HEK293 (cell line): Measurements from ENCODE around the gene CPLANE1.

ENCODE experiments used
- CTCF ChIA-PET: fragments of 350-600 bp; formaldehyde crosslinking; extraction: SDS; loops from one replicate; lab custom pipeline; 2021; ENCODE audit warnings: antibody characterized with exemption; lab: Yijun Ruan, JAX
- POLR2A ChIA-PET: fragments of 300-600 bp; formaldehyde crosslinking; extraction: SDS; loops from one replicate; lab custom pipeline; 2020; ENCODE audit warnings: antibody characterized with exemption, inconsistent platforms; lab: Yijun Ruan, JAX
- H3K27ac ChIP-seq: fragments of 200-500 bp; sonication (Bioruptor generic); 2 replicates; pipeline ENCODE4 v1.5.1; 2014; ENCODE audit warnings: low read depth, low read length, control low read depth, inconsistent platforms; ENCODE audit errors: extremely low read depth
- H3K36me3 ChIP-seq, 2 experiments: fragments of 200-500 bp in 1 of 2; sonication (Bioruptor generic) in 1 of 2; 1 replicate in 1 of 2; 2 replicates in 1 of 2; pipeline ENCODE4 v1.5.1; 2014 to 2017; ENCODE audit warnings: inconsistent platforms in 2 of 2, low read length in 2 of 2; ENCODE audit not compliant: control insufficient read depth in 2 of 2, insufficient read depth in 1 of 2
- H3K4me1 ChIP-seq: fragments of 200-500 bp; sonication (Bioruptor generic); 2 replicates; pipeline ENCODE4 v1.5.1; 2014; ENCODE audit warnings: mild to moderate bottlenecking, low read length, inconsistent platforms; ENCODE audit not compliant: control insufficient read depth, insufficient read depth
- H3K4me3 ChIP-seq: 2 replicates; pipeline ENCODE4 v1.5.1; 2011; ENCODE audit warnings: low read depth, mild to moderate bottlenecking, control low read depth, low read length, moderate library complexity
- H3K9me3 ChIP-seq: fragments of 200-500 bp; sonication (Bioruptor generic); 2 replicates; pipeline ENCODE4 v1.5.1; 2014; ENCODE audit warnings: low read depth, low read length, inconsistent platforms; ENCODE audit not compliant: control insufficient read depth, insufficient read depth
- BCL11B ChIP-seq: fragments of 450-650 bp; formaldehyde crosslinking; IDR thresholded peaks from 2 replicates; pipeline ENCODE4 v1.5.1; 2016; ENCODE audit warnings: low read depth, missing biosample characterization, missing genetic modification characterization
- KLF8 ChIP-seq: fragments of 450-650 bp; formaldehyde crosslinking; IDR thresholded peaks from 2 replicates; pipeline ENCODE4 v1.5.1; 2016; ENCODE audit warnings: missing biosample characterization, missing genetic modification characterization
- MYNN ChIP-seq: fragments of 450-650 bp; formaldehyde crosslinking; IDR thresholded peaks from 2 replicates; pipeline ENCODE4 v1.5.1; 2016; ENCODE audit warnings: missing biosample characterization, missing genetic modification characterization, borderline replicate concordance
- SCRT1 ChIP-seq: fragments of 450-650 bp; formaldehyde crosslinking; IDR thresholded peaks from 2 replicates; pipeline ENCODE4 v1.5.1; 2016; ENCODE audit warnings: missing biosample characterization, missing genetic modification characterization, borderline replicate concordance
- SCRT2 ChIP-seq: fragments of 450-650 bp; formaldehyde crosslinking; IDR thresholded peaks from 2 replicates; pipeline ENCODE4 v1.5.1; 2016; ENCODE audit warnings: missing biosample characterization, missing genetic modification characterization
- ZBTB17 ChIP-seq: fragments of 450-650 bp; formaldehyde crosslinking; IDR thresholded peaks from 2 replicates; pipeline ENCODE4 v1.5.1; 2016; ENCODE audit warnings: missing biosample characterization, missing genetic modification characterization
- ZBTB8A ChIP-seq: fragments of 450-650 bp; formaldehyde crosslinking; IDR thresholded peaks from 2 replicates; pipeline ENCODE4 v1.5.1; 2016; ENCODE audit warnings: missing biosample characterization, missing genetic modification characterization
- ZNF184 ChIP-seq: fragments of 450-650 bp; IDR thresholded peaks from 2 replicates; pipeline ENCODE4 v1.5.1; 2018; ENCODE audit warnings: missing biosample characterization, mild to moderate bottlenecking, missing genetic modification characterization
- ZNF335 ChIP-seq: fragments of 450-650 bp; formaldehyde crosslinking; conservative IDR thresholded peaks from 2 replicates; pipeline ENCODE4 v1.5.1; 2016; ENCODE audit warnings: missing biosample characterization, missing genetic modification characterization
- ZNF585B ChIP-seq: fragments of 450-650 bp; formaldehyde crosslinking; IDR thresholded peaks from 2 replicates; pipeline ENCODE4 v1.5.1; 2016; ENCODE audit warnings: missing biosample characterization, missing genetic modification characterization
- ZNF785 ChIP-seq: fragments of 450-650 bp; formaldehyde crosslinking; IDR thresholded peaks from 2 replicates; pipeline ENCODE4 v1.5.1; 2016; ENCODE audit warnings: missing biosample characterization, missing genetic modification characterization
- TF ChIP-seq, protein P1 (sequence below): fragments of 450-650 bp; formaldehyde crosslinking; IDR thresholded peaks from 2 replicates; pipeline ENCODE4 v1.5.1; 2016; ENCODE audit warnings: missing biosample characterization, missing genetic modification characterization
- TF ChIP-seq, protein P2 (sequence below): fragments of 450-650 bp; formaldehyde crosslinking; IDR thresholded peaks from 2 replicates; pipeline ENCODE4 v1.5.1; 2017; ENCODE audit warnings: missing biosample characterization, missing genetic modification characterization
- TF ChIP-seq, protein P3 (sequence below): fragments of 450-650 bp; formaldehyde crosslinking; IDR thresholded peaks from 2 replicates; pipeline ENCODE4 v1.5.1; 2017; ENCODE audit warnings: missing biosample characterization, missing genetic modification characterization
- TF ChIP-seq, protein P4 (sequence below): fragments of 450-650 bp; formaldehyde crosslinking; conservative IDR thresholded peaks from 2 replicates; pipeline ENCODE4 v1.5.1; 2016; ENCODE audit warnings: low read depth, missing biosample characterization, missing genetic modification characterization

CPLANE1 gene

DNA sequence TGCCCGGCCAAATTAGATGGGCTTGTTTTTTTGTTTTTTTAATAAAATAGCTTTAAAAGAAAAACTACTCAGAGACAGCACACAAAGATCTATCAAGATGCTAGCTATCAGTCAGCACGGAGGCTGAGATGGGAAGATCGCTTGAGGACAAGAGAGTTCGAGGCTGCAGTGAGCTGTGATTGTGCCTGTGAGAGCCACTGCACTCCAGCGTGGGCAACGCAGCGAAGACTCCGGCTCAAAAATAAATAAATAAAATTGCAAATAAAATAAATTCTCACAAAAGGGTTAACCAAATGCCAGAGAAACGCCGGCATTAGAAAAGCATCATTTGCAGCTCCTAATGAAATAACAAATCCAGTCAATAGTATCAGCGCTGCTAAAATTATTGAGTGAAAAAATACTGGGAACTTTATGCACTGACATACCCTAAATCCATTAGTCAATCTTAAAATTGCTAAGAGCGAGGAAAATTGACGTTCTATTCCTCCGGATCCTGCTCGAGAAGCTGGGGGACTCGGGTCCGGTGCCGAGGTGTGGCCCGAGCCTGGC, 681 bp downstream of the CPLANE1 start:
- Histone ChIP-seq H3K27ac (peak overlapping the region; percentile 99), H3K4me3 (peak overlapping the region; percentile 58), H3K4me1 (peaks cover 14% of the 10 kb centered on the region), H3K9me3 (no peaks in the 10 kb centered on the region), H3K36me3 (peaks cover 0 to 13% of the 10 kb centered on the region in 2 experiments; a peak in 1 of 3 replicates)
- TF ChIP-seq ZBTB17 (tag by site-specific recombination): 0 out of 2 replicates have a peak, but pooled peaks have one; percentile 4
- TF ChIP-seq, protein P1, sequence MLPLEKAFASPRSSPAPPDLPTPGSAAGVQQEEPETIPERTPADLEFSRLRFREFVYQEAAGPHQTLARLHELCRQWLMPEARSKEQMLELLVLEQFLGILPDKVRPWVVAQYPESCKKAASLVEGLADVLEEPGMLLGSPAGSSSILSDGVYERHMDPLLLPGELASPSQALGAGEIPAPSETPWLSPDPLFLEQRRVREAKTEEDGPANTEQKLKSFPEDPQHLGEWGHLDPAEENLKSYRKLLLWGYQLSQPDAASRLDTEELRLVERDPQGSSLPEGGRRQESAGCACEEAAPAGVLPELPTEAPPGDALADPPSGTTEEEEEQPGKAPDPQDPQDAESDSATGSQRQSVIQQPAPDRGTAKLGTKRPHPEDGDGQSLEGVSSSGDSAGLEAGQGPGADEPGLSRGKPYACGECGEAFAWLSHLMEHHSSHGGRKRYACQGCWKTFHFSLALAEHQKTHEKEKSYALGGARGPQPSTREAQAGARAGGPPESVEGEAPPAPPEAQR: no peak
- peak; percentile 77 for TF ChIP-seq ZNF335 (tag by site-specific recombination)
- TF ChIP-seq MYNN (tag by site-specific recombination): no peak
- ChIA-PET POLR2A (interaction anchor here (1.1 to 2.3 kb wide), 8 partner anchors 9 to 123 kb away, joined by 3 to 17 read pairs (median 6); partner anchors contain the start of gene NUP155), CTCF (interaction anchor here (0.5 to 1.2 kb wide), 3 partner anchors 63 to 1140 kb away, joined by 3 to 9 read pairs (median 5); no protein-coding TSS in a partner anchor)

DNA sequence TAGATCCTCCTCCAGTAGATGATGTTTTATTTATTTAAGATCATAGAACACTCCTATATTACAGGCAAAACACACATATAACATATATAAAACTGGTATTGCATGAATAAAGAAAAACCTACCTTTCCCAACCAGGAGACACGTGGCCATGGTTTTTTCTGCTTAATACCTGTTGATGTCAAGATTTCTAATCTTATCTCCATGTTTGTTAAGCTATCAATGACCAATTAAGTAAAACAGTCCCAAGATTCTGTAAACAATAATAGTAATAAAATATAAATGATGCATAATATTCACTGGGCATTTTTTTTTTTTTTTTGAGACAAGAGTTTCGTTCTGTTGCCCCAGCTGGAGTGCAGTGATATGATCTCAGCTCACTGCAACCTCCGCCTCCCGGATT, 1.7 kb downstream of the CPLANE1 start:
- H3K27ac ChIP-seq: no peak overlapping the region
- peaks cover 4 to 22% of the 10 kb centered on the region in 2 experiments for H3K36me3 ChIP-seq
- H3K9me3 ChIP-seq: no peaks in the 10 kb centered on the region
- H3K4me1 ChIP-seq: peaks cover 14% of the 10 kb centered on the region
- ChIA-PET CTCF (interaction anchor here (0.7 kb wide), 1 partner anchor 179 kb away, joined by 4 read pairs; no protein-coding TSS in a partner anchor), POLR2A (no interaction called here)
- no peak overlapping the region for H3K4me3 ChIP-seq
- TF ChIP-seq SCRT1 (tag by site-specific recombination) (peak; percentile 50; the same call in 1 of the 2 replicates), ZNF785 (tag by site-specific recombination) (no peak), SCRT2 (tag by site-specific recombination) (peak; percentile 91)
- TF ChIP-seq, protein P2, sequence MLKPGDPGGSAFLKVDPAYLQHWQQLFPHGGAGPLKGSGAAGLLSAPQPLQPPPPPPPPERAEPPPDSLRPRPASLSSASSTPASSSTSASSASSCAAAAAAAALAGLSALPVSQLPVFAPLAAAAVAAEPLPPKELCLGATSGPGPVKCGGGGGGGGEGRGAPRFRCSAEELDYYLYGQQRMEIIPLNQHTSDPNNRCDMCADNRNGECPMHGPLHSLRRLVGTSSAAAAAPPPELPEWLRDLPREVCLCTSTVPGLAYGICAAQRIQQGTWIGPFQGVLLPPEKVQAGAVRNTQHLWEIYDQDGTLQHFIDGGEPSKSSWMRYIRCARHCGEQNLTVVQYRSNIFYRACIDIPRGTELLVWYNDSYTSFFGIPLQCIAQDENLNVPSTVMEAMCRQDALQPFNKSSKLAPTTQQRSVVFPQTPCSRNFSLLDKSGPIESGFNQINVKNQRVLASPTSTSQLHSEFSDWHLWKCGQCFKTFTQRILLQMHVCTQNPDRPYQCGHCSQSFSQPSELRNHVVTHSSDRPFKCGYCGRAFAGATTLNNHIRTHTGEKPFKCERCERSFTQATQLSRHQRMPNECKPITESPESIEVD: 0 out of 2 replicates have a peak, but pooled peaks have one; percentile 6
- TF ChIP-seq, all 188 proteins: peak for 3

DNA sequence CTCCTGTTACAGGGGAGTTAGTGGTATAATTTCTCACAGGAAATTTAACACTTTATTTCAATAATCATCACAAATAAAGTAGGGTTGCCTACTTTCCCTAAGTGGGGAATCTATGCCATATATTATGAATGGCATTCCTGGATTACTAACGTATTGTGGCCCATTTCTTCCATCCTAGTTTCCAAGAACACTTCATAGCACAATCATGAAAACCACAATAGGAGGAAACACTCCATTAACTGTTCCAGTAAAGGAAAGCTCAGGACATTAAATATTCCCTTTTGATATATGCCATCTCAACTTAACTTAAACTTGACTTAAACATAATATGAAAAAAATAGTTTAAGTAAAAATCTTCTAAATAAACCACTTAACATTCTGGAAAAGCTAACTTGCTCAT, 2.1 kb downstream of the CPLANE1 start:
- POLR2A ChIA-PET: interaction anchor here (0.6 kb wide), 1 partner anchor 12 kb away, joined by 4 read pairs; no protein-coding TSS in a partner anchor
- Histone ChIP-seq H3K4me1 (peaks cover 14% of the 10 kb centered on the region), H3K27ac (no peak overlapping the region)
- TF ChIP-seq, protein P3, sequence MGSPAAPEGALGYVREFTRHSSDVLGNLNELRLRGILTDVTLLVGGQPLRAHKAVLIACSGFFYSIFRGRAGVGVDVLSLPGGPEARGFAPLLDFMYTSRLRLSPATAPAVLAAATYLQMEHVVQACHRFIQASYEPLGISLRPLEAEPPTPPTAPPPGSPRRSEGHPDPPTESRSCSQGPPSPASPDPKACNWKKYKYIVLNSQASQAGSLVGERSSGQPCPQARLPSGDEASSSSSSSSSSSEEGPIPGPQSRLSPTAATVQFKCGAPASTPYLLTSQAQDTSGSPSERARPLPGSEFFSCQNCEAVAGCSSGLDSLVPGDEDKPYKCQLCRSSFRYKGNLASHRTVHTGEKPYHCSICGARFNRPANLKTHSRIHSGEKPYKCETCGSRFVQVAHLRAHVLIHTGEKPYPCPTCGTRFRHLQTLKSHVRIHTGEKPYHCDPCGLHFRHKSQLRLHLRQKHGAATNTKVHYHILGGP (tag by site-specific recombination): peak; percentile 16; the same call in 1 of the 2 replicates
- no peak for TF ChIP-seq KLF8 (tag by site-specific recombination)
- TF ChIP-seq, all 188 proteins: peak for 1
- CTCF ChIA-PET: interaction anchor here (0.7 kb wide), 1 partner anchor 179 kb away, joined by 4 read pairs; no protein-coding TSS in a partner anchor
- Histone ChIP-seq H3K9me3 (no peaks in the 10 kb centered on the region), H3K4me3 (no peak overlapping the region), H3K36me3 (peaks cover 4 to 27% of the 10 kb centered on the region in 2 experiments)

DNA sequence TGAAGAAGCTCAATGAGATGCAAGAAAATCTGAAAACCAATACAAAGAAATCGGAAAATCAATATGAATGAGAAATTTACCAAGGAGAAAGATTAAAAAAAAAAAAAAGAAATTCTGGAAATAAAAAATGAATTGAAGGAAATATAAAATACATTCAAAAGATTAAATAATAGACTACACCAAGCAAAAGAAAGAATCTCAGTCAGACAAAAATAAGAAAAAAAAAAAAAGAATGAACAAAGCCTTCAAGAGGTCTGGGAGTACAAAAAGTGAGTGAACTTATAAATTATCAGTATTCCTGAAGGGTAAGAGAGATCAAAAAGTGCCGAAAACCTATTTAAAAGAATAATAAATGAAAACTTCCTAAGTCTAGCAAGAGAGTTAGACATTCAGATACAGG, 14.9 kb downstream of the CPLANE1 start:
- no peak overlapping the region for H3K4me3 ChIP-seq
- CTCF ChIA-PET: no interaction called here
- H3K36me3 ChIP-seq: peaks cover 61 to 78% of the 10 kb centered on the region in 2 experiments
- H3K27ac ChIP-seq: no peak overlapping the region
- no peaks in the 10 kb centered on the region for H3K9me3 ChIP-seq
- no peaks in the 10 kb centered on the region for H3K4me1 ChIP-seq
- POLR2A ChIA-PET: interaction anchor here (1.9 kb wide), 1 partner anchor 14 kb away, joined by 9 read pairs; the partner anchor contains the start of gene CPLANE1
- TF ChIP-seq ZBTB8A (tag by site-specific recombination): no peak
- no peak for TF ChIP-seq BCL11B (tag by site-specific recombination)
- TF ChIP-seq, protein P4, sequence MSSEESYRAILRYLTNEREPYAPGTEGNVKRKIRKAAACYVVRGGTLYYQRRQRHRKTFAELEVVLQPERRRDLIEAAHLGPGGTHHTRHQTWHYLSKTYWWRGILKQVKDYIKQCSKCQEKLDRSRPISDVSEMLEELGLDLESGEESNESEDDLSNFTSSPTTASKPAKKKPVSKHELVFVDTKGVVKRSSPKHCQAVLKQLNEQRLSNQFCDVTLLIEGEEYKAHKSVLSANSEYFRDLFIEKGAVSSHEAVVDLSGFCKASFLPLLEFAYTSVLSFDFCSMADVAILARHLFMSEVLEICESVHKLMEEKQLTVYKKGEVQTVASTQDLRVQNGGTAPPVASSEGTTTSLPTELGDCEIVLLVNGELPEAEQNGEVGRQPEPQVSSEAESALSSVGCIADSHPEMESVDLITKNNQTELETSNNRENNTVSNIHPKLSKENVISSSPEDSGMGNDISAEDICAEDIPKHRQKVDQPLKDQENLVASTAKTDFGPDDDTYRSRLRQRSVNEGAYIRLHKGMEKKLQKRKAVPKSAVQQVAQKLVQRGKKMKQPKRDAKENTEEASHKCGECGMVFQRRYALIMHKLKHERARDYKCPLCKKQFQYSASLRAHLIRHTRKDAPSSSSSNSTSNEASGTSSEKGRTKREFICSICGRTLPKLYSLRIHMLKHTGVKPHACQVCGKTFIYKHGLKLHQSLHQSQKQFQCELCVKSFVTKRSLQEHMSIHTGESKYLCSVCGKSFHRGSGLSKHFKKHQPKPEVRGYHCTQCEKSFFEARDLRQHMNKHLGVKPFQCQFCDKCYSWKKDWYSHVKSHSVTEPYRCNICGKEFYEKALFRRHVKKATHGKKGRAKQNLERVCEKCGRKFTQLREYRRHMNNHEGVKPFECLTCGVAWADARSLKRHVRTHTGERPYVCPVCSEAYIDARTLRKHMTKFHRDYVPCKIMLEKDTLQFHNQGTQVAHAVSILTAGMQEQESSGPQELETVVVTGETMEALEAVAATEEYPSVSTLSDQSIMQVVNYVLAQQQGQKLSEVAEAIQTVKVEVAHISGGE (tag by site-specific recombination): no peak
- no peak for TF ChIP-seq ZNF184 (tag by site-specific recombination)
- TF ChIP-seq ZNF585B (tag by site-specific recombination): peak; percentile 60
